Caco-2 (cell line): ENCODE measurements around the gene H19. TPM values are rescaled to one million over a fixed set of nuclear protein-coding genes. Genes with fewer than 3 reads are reported as not detected.

Experiments used
- BruUV-seq: library from RNA; stranded (reverse); fragments of 400-500 nt; replicated peaks from 2 replicates; lab custom pipeline; 2021; lab: Mats Ljungman, UMichigan
- CTCF ChIA-PET: fragments of 300-600 bp; sonication (Branson Sonifier 250); formaldehyde crosslinking; loops from one replicate; lab custom pipeline; 2022; ENCODE audit warnings: antibody characterized with exemption; lab: Charles Lee
- POLR2A ChIA-PET: fragments of 300-600 bp; sonication (Branson Sonifier 250); formaldehyde crosslinking; loops from one replicate; lab custom pipeline; 2022; ENCODE audit warnings: antibody characterized with exemption; lab: Charles Lee
- DNase-seq, 2 experiments: peaks; one replicate each; pipeline versions ENCODE4 v3.0.0 to v3.0.0-alpha.2; 2020 to 2022
- H3K27me3 ChIP-seq: replicated peaks from 2 replicates; pipeline ENCODE4 v1.6.0; 2011; ENCODE audit warnings: low read length; ENCODE audit not compliant: control insufficient read depth, insufficient read depth
- H3K36me3 ChIP-seq: 2 replicates; pipeline ENCODE4 v1.5.1; 2011; ENCODE audit warnings: low read length; ENCODE audit not compliant: control insufficient read depth, insufficient read depth
- H3K4me1 ChIP-seq: fragments of 250-450 bp; sonication (Bioruptor Pico); 2 replicates; pipeline ENCODE4 v1.5.1; 2020; ENCODE audit warnings: mild to moderate bottlenecking
- H3K4me3 ChIP-seq: 2 replicates; pipeline ENCODE4 v1.5.1; 2011; ENCODE audit warnings: low read depth, mild to moderate bottlenecking, control low read depth, low read length
- H3K9me3 ChIP-seq: fragments of 250-450 bp; sonication (Bioruptor Pico); 2 replicates; pipeline ENCODE4 v1.5.1; 2020; ENCODE audit warnings: mild to moderate bottlenecking, moderate library complexity
- H3K27ac Mint-ChIP-seq: one replicate; pipeline ENCODE4 v1.8.0; 2022; ENCODE audit warnings: mixed read lengths; ENCODE audit not compliant: unreplicated experiment
- H3K27me3 Mint-ChIP-seq: one replicate; pipeline ENCODE4 v1.8.0; 2022; ENCODE audit warnings: mixed read lengths; ENCODE audit not compliant: insufficient read depth, unreplicated experiment
- H3K36me3 Mint-ChIP-seq: one replicate; pipeline ENCODE4 v1.8.0; 2022; ENCODE audit warnings: mild to moderate bottlenecking, mixed read lengths; ENCODE audit not compliant: insufficient read depth, unreplicated experiment
- H3K4me1 Mint-ChIP-seq: one replicate; pipeline ENCODE4 v1.8.0; 2022; ENCODE audit warnings: low read depth, mixed read lengths; ENCODE audit not compliant: unreplicated experiment
- H3K4me3 Mint-ChIP-seq: one replicate; pipeline ENCODE4 v1.8.0; 2022; ENCODE audit warnings: mild to moderate bottlenecking, moderate library complexity, mixed read lengths; ENCODE audit not compliant: unreplicated experiment
- H3K9me3 Mint-ChIP-seq: one replicate; pipeline ENCODE4 v1.8.0; 2022; ENCODE audit warnings: mixed read lengths; ENCODE audit not compliant: unreplicated experiment
- intact Hi-C: fragments of 100-400 bp; cut with micrococcal nuclease; formaldehyde crosslinking; loops from one replicate; pipeline ENCODE4 v1.10.0; 2022; ENCODE audit not compliant: unreplicated experiment
- total RNA-seq: library from RNA; stranded (reverse); gene quantifications from 2 replicates; pipeline ENCODE4 v1.2.3, GENCODE V29; 2022
- TF ChIP-seq, protein P1 (sequence below), 2 experiments: fragments of 200-600 bp in 1 of 2; IDR thresholded peaks; 1 replicate in 1 of 2; 2 replicates in 1 of 2; pipeline versions ENCODE4 v1.5.1 to v1.8.0; 2011 to 2022; ENCODE audit warnings: antibody characterized with exemption in 1 of 2, control low read depth in 1 of 2, inconsistent platforms in 1 of 2, low read depth in 1 of 2, low read length in 1 of 2, mild to moderate bottlenecking in 1 of 2, moderate library complexity in 1 of 2; ENCODE audit not compliant: insufficient read depth in 1 of 2, severe bottlenecking in 1 of 2, unreplicated experiment in 1 of 2

Gene H19
- total RNA-seq, 1 experiment from 2014 or later, result 1.5 TPM

DNA sequence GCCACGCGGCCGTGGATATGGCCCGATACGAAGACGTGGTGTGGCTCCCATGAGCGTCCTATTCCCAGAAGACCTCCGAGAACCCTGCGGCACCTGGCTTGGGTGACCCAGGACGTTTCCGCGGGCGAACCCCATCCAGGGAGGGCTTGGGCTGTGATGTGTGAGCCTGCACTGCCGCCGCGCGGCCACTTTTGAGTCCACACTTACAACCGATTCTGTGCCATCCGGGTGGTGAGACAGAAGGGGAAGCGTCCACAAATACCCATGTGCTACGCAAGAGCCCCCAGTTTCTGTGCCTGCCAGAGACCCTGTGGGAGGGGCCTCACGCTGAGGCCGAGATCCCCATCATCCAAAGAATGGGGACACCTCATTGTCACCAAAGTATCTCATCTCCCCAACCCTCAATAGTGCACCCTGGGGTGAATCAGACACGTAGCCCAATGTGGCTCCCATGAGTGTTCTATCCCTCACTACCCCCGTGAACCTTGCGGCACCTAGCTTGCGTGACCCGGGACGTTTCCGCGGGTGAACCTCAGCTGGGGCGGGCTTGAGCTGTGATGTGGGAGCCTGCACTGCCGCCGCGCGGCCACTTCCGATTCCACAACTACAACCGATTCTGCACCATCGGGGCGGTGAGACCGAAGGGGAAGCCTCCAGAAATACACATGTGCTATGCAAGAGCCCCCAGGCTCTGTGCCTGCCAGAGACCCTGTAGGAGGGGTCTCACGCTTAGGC lies 4.6 kb upstream of the H19 start:
- Mint-ChIP-seq H3K27me3 (no peaks in the 10 kb centered on the region), H3K4me1 (no peaks in the 10 kb centered on the region), H3K27ac (no peak overlapping the region), H3K36me3 (no peaks in the 10 kb centered on the region), H3K9me3 (no peaks in the 10 kb centered on the region), H3K4me3 (no peak overlapping the region)
- no TSS peak for BruUV-seq
- ChIA-PET CTCF (no interaction called here), POLR2A (no interaction called here)
- intact Hi-C loops, result no loop called here
- H3K4me3 ChIP-seq, result no peak overlapping the region
- DNase-seq, result no peak
- H3K9me3 ChIP-seq, result no peaks in the 10 kb centered on the region
- H3K27me3 ChIP-seq, result no peaks in the 10 kb centered on the region
- TF ChIP-seq, protein P1, sequence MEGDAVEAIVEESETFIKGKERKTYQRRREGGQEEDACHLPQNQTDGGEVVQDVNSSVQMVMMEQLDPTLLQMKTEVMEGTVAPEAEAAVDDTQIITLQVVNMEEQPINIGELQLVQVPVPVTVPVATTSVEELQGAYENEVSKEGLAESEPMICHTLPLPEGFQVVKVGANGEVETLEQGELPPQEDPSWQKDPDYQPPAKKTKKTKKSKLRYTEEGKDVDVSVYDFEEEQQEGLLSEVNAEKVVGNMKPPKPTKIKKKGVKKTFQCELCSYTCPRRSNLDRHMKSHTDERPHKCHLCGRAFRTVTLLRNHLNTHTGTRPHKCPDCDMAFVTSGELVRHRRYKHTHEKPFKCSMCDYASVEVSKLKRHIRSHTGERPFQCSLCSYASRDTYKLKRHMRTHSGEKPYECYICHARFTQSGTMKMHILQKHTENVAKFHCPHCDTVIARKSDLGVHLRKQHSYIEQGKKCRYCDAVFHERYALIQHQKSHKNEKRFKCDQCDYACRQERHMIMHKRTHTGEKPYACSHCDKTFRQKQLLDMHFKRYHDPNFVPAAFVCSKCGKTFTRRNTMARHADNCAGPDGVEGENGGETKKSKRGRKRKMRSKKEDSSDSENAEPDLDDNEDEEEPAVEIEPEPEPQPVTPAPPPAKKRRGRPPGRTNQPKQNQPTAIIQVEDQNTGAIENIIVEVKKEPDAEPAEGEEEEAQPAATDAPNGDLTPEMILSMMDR (IDR thresholded peaks at IDR 0.05; ENCODE audit: insufficient read depth in 1 of 2, low read depth in 1 of 2, low read length in 1 of 2, severe bottlenecking in 1 of 2, unreplicated experiment in 1 of 2), result no peak
- H3K4me1 ChIP-seq, result no peaks in the 10 kb centered on the region
- no peaks in the 10 kb centered on the region for H3K36me3 ChIP-seq

DNA sequence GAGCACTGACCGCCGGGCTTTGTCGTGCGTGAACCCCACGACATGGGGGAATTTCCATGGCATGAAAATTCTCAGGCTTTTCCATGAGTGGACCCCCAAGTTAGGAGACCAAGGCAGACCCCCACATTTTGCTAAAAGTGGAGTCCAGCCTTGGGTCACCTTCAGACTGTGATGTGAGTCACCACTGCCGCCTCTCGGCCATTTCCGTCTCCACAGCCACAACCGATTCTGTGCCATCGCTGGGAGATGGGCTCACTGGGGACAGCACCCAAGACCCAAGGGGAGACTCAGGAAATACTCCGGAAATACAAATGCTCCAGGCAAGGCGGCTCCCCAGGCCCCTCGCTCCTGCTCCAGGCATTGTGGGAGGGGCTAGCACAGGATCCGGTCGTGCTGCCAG lies 1.2 kb upstream of the H19 start:
- no peaks in the 10 kb centered on the region for H3K9me3 Mint-ChIP-seq
- no TSS peak for BruUV-seq
- H3K4me3 Mint-ChIP-seq, result no peak overlapping the region
- Histone ChIP-seq H3K4me1 (no peaks in the 10 kb centered on the region), H3K27me3 (no peaks in the 10 kb centered on the region), H3K36me3 (no peaks in the 10 kb centered on the region), H3K4me3 (no peak overlapping the region), H3K9me3 (no peaks in the 10 kb centered on the region)
- ChIA-PET CTCF (no interaction called here), POLR2A (interaction anchor here (1.4 kb wide), 1 partner anchor 10 kb away, joined by 3 read pairs; no protein-coding TSS in a partner anchor)
- no peak for DNase-seq
- no peaks in the 10 kb centered on the region for H3K36me3 Mint-ChIP-seq
- intact Hi-C loops, result no loop called here
- TF ChIP-seq, protein P1 (IDR thresholded peaks at IDR 0.05; ENCODE audit: insufficient read depth in 1 of 2, low read depth in 1 of 2, low read length in 1 of 2, severe bottlenecking in 1 of 2, unreplicated experiment in 1 of 2), result no peak
- no peak overlapping the region for H3K27ac Mint-ChIP-seq
- no peaks in the 10 kb centered on the region for H3K4me1 Mint-ChIP-seq
- H3K27me3 Mint-ChIP-seq, result no peaks in the 10 kb centered on the region

- Histone ChIP-seq H3K4me1 (no peaks in the 10 kb centered on the region), H3K36me3 (no peaks in the 10 kb centered on the region), H3K27me3 (no peaks in the 10 kb centered on the region), H3K4me3 (no peak overlapping the region), H3K9me3 (no peaks in the 10 kb centered on the region)
- CTCF ChIA-PET, result no interaction called here
- Mint-ChIP-seq H3K9me3 (no peaks in the 10 kb centered on the region), H3K4me1 (no peaks in the 10 kb centered on the region), H3K27me3 (no peaks in the 10 kb centered on the region), H3K4me3 (no peak overlapping the region), H3K27ac (no peak overlapping the region), H3K36me3 (no peaks in the 10 kb centered on the region)
- TF ChIP-seq, protein P1 (IDR thresholded peaks at IDR 0.05; ENCODE audit: insufficient read depth in 1 of 2, low read depth in 1 of 2, low read length in 1 of 2, severe bottlenecking in 1 of 2, unreplicated experiment in 1 of 2), result no peak
- DNase-seq, result no peak
- intact Hi-C loops, result no loop called here
- POLR2A ChIA-PET, result interaction anchor here (1.4 kb wide), 1 partner anchor 10 kb away, joined by 3 read pairs; no protein-coding TSS in a partner anchor
- no TSS peak for BruUV-seq
Observed at GRCh38 chr11:1998290-1998689, 648 bp upstream of the H19 start.
